Measurements from ENCODE around the gene CFAP46. TPM values are rescaled to one million over a fixed set of nuclear protein-coding genes. Genes with fewer than 3 reads are reported as not detected.

Gene CFAP46
- total and polyA plus RNA-seq, 4 donors: 3.1 to 18.8 (median 7.1) TPM

DNA sequence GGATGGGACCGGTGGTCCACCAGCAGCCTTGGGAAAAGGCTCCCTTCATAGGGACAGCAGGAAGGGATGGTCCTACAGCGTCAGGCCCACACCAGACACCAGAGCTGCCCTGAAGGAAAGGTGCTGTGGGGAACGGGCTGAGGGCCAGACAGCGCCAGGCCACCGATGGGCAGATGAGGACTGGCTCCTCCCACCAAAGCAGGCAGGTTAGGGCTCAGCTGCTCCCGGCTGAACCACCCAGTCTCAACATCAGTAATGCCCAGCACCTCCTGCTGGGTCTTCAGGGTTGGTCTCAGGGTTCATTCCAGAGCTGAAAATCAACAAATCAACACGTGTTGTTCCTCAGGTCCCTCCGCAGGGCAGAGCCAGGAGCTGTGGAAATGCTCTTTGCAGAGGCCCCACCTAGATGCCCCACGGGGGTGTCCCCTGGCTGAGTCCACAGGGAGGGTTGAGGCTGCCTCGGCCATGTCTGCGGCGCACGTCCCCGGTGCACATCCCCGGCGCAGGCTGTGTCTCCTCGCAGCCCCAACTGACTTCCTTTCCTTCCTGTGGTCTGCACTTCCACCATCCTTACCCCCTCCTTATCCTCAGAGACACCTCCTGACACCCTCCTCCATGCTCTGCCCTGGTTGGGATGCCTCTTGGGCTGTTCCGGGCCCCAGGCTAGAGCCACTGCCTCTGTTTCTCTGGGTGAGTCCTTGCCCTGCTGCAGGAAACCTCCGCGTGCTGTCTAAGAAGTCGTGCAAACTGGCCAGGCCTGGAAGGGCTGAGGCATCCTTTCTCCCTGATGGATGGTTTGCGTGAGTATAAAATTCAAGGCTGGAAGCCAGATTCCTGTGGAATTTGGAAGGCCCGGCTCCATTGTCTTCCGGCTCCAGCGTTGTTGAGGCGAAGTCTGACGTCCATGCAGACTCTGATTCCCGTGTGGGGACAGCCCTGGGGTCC lies 32.8 kb upstream of the CFAP46 start:
- ATAC-seq (ENCODE audit: insufficient read depth, low FRiP score): no peak
- no peak overlapping the region for H3K27ac ChIP-seq (ENCODE audit: low read depth in 1 of 2, low read length in 1 of 2)
- H3K4me3 ChIP-seq: no peak overlapping the region
- WGBS, 2 donors: 57 to 62% methylated on average over 28 of the region's 28 CpGs
- no peak overlapping the region for H3K9ac ChIP-seq (ENCODE audit: insufficient read depth in 1 of 2, low read length in 2 of 2)
- H3K36me3 ChIP-seq (ENCODE audit: control insufficient read depth in 4 of 4, insufficient read depth in 4 of 4, low read length in 4 of 4): no peaks in the 10 kb centered on the region
- peak in 1 of 3 donors; percentile 14 for DNase-seq
- no peaks in the 10 kb centered on the region for H3K4me1 ChIP-seq (ENCODE audit: control insufficient read depth in 5 of 5, insufficient read depth in 5 of 5, low read length in 5 of 5)
- peaks cover 0 to 8% (median 0%) of the 10 kb centered on the region in 4 donors for H3K9me3 ChIP-seq (ENCODE audit: control insufficient read depth in 4 of 4, insufficient read depth in 3 of 4, low read length in 3 of 4)
- TF ChIP-seq CTCF (IDR thresholded peaks at IDR 0.05; ENCODE audit: control extremely low read depth, extremely low read depth): no peak
- peaks cover 3 to 11% (median 9%) of the 10 kb centered on the region in 3 donors for H3K27me3 ChIP-seq (ENCODE audit: control insufficient read depth in 3 of 3, insufficient read depth in 3 of 3, low read length in 2 of 3)

GRCh38 chr10:132974249-132974796 lies 32.0 kb upstream of the CFAP46 start:
- Histone ChIP-seq H3K9me3 (ENCODE audit: control insufficient read depth in 4 of 4, insufficient read depth in 3 of 4, low read length in 3 of 4) (peaks cover 0 to 8% (median 0%) of the 10 kb centered on the region in 4 donors), H3K4me3 (no peak overlapping the region), H3K9ac (ENCODE audit: insufficient read depth in 1 of 2, low read length in 2 of 2) (no peak overlapping the region), H3K27ac (ENCODE audit: low read depth in 1 of 2, low read length in 1 of 2) (no peak overlapping the region), H3K36me3 (ENCODE audit: control insufficient read depth in 4 of 4, insufficient read depth in 4 of 4, low read length in 4 of 4) (no peaks in the 10 kb centered on the region), H3K4me1 (ENCODE audit: control insufficient read depth in 5 of 5, insufficient read depth in 5 of 5, low read length in 5 of 5) (no peaks in the 10 kb centered on the region), H3K27me3 (ENCODE audit: control insufficient read depth in 3 of 3, insufficient read depth in 3 of 3, low read length in 2 of 3) (peaks cover 3 to 11% (median 9%) of the 10 kb centered on the region in 3 donors)
- no peak for ATAC-seq (ENCODE audit: insufficient read depth, low FRiP score)
- WGBS, 2 donors: 82 to 91% methylated on average over 26 to 29 of the region's 29 CpGs
- DNase-seq: peak in 1 of 3 donors; percentile 11
- TF ChIP-seq CTCF (IDR thresholded peaks at IDR 0.05; ENCODE audit: control extremely low read depth, extremely low read depth): no peak

GRCh38 chr10:132973903-132974241 lies 31.5 kb upstream of the CFAP46 start:
- no peak for ATAC-seq (ENCODE audit: insufficient read depth, low FRiP score)
- DNase-seq: no peak
- 81 to 83% methylated on average over 7 to 8 of the region's 8 CpGs for WGBS, 2 donors
- H3K4me1 ChIP-seq (ENCODE audit: control insufficient read depth in 5 of 5, insufficient read depth in 5 of 5, low read length in 5 of 5): no peaks in the 10 kb centered on the region
- H3K9me3 ChIP-seq (ENCODE audit: control insufficient read depth in 4 of 4, insufficient read depth in 3 of 4, low read length in 3 of 4): peaks cover 0 to 8% (median 0%) of the 10 kb centered on the region in 4 donors
- H3K27me3 ChIP-seq (ENCODE audit: control insufficient read depth in 3 of 3, insufficient read depth in 3 of 3, low read length in 2 of 3): peaks cover 5 to 11% (median 9%) of the 10 kb centered on the region in 3 donors
- H3K9ac ChIP-seq (ENCODE audit: insufficient read depth in 1 of 2, low read length in 2 of 2): no peak overlapping the region
- H3K36me3 ChIP-seq (ENCODE audit: control insufficient read depth in 4 of 4, insufficient read depth in 4 of 4, low read length in 4 of 4): no peaks in the 10 kb centered on the region
- no peak overlapping the region for H3K4me3 ChIP-seq
- no peak for TF ChIP-seq CTCF (IDR thresholded peaks at IDR 0.05; ENCODE audit: control extremely low read depth, extremely low read depth)
- no peak overlapping the region for H3K27ac ChIP-seq (ENCODE audit: low read depth in 1 of 2, low read length in 1 of 2)

Measured in lung (tissue), 12 donors.